Progenitor cell of endocrine pancreas (in vitro differentiated cells): ENCODE results near the gene BMP5. TPM values are rescaled to one million over a fixed set of nuclear protein-coding genes. Genes with fewer than 3 reads are reported as not detected.

Source experiments
- DNase-seq: peaks from one replicate; pipeline ENCODE4 v3.0.0; 2021; ENCODE audit warnings: low spot score; ENCODE audit not compliant: unreplicated experiment
- H3K27ac Mint-ChIP-seq: 2 replicates; pipeline ENCODE4 v1.8.0; 2021; ENCODE audit warnings: mild to moderate bottlenecking, moderate library complexity, mixed read lengths
- H3K27me3 Mint-ChIP-seq: 2 replicates; pipeline ENCODE4 v1.8.0; 2021; ENCODE audit warnings: mixed read lengths
- H3K36me3 Mint-ChIP-seq: 2 replicates; pipeline ENCODE4 v1.8.0; 2022; ENCODE audit warnings: mixed read lengths; ENCODE audit not compliant: insufficient read depth
- H3K4me1 Mint-ChIP-seq: 2 replicates; pipeline ENCODE4 v1.8.0; 2021; ENCODE audit warnings: low read depth, mixed read lengths
- H3K4me3 Mint-ChIP-seq: 2 replicates; pipeline ENCODE4 v1.8.0; 2021; ENCODE audit warnings: low read depth, mild to moderate bottlenecking, moderate library complexity, mixed read lengths
- H3K9me3 Mint-ChIP-seq: 2 replicates; pipeline ENCODE4 v1.8.0; 2021; ENCODE audit warnings: low read depth, mixed read lengths
- total RNA-seq: library from RNA; stranded (reverse); gene quantifications from 2 replicates; pipeline ENCODE4 v1.2.1, GENCODE V29; 2021
- TF ChIP-seq, protein P1 (sequence below): fragments of 200-600 bp; sonication (generic); IDR thresholded peaks from one replicate; pipeline ENCODE4 v1.5.0; 2021; ENCODE audit warnings: antibody characterized with exemption, mild to moderate bottlenecking; ENCODE audit not compliant: unreplicated experiment

The BMP5 gene
- total RNA-seq, 1 donor from 2014 or later: 0.91 TPM

DNA sequence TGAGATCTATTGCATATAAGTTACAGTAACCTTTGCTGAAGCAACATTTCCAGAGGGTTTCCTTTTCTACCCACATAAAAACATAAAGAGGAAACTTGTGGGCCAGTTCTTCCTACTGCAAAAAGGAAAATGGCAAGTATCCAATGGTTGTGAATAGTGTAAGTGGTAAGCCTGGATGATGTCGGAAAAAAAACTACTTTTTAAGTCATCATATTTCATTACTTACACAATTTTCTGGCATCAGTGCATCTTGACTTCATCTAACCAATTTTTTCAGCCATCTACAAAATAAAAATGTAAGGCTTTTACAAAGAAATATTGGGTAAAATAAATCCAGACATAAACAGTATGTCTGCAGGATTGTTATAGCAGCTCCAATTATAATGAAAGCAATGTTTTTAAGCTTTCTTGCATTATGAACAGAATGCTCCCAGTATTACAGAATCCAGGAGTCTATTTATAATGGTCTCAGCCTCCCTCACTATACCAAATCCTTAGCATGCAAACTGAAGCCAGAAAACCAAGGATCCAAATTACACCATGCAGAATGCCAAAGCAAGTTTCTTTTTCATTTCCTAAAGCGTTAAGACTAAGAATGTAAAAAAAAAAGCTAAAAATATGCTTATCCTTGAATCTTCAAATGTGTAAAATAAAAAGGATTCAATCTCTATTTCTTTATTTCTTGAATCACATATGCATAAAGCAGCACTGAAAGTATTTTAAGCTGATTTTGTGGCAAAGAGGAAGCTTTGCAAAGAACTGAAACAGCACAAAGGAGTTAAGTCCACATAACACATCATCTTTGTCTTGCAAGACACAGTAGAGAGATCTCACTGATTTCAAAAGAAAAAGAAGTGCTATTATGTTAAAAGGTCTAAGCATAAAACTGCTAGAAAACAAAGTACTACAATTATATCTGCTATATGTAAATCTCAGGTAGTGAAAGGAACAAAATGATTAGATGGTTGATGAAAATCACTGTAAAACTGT lies 169.6 kb downstream of the BMP5 start:
- no peak for DNase-seq
- TF ChIP-seq, protein P1, sequence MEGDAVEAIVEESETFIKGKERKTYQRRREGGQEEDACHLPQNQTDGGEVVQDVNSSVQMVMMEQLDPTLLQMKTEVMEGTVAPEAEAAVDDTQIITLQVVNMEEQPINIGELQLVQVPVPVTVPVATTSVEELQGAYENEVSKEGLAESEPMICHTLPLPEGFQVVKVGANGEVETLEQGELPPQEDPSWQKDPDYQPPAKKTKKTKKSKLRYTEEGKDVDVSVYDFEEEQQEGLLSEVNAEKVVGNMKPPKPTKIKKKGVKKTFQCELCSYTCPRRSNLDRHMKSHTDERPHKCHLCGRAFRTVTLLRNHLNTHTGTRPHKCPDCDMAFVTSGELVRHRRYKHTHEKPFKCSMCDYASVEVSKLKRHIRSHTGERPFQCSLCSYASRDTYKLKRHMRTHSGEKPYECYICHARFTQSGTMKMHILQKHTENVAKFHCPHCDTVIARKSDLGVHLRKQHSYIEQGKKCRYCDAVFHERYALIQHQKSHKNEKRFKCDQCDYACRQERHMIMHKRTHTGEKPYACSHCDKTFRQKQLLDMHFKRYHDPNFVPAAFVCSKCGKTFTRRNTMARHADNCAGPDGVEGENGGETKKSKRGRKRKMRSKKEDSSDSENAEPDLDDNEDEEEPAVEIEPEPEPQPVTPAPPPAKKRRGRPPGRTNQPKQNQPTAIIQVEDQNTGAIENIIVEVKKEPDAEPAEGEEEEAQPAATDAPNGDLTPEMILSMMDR: no peak
- Mint-ChIP-seq H3K36me3 (no peaks in the 10 kb centered on the region), H3K27ac (no peak overlapping the region), H3K4me3 (no peak overlapping the region), H3K4me1 (no peaks in the 10 kb centered on the region), H3K27me3 (no peaks in the 10 kb centered on the region), H3K9me3 (no peaks in the 10 kb centered on the region)

DNA sequence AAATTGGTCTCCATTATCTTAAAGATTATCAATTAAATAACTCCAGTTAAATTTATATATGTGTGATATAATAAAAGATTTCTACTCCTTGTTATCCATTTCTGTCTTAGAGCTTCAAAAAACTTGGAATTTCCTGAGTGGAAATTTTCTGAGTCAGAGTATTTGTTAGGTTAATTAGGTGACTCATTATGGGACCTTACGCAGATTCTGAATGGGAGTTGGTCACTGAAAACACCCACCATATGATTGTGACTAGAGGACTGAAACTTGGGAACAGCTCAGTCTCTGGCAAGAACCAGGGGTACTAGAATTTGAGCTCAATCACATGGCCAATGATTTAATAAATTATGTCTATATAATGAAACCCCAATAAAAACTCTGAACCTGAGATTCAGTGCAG lies 171.0 kb downstream of the BMP5 start:
- TF ChIP-seq, protein P1: no peak
- H3K36me3 Mint-ChIP-seq: no peaks in the 10 kb centered on the region
- no peaks in the 10 kb centered on the region for H3K4me1 Mint-ChIP-seq
- H3K9me3 Mint-ChIP-seq: no peaks in the 10 kb centered on the region
- no peak for DNase-seq
- no peak overlapping the region for H3K27ac Mint-ChIP-seq
- H3K27me3 Mint-ChIP-seq: no peaks in the 10 kb centered on the region
- no peak overlapping the region for H3K4me3 Mint-ChIP-seq
